G401.6 (cell line): Measurements from ENCODE around the gene FBXO34.
"Not testable (repeated sequence)": the region's sequence is repeated elsewhere in the genome, so short reads cannot be mapped to it uniquely, and the experiment has no call there.

ENCODE experiments used
- FAIRE-seq: peaks from 2 replicates; lab custom pipeline; 2012; peaks lifted over from hg19 to GRCh38; lab: Jason Lieb, UNC

Gene FBXO34

GRCh38 chr14:55348766-55349453 is 77.7 kb downstream of the FBXO34 start:
- FAIRE-seq = no peak

GRCh38 chr14:55349565-55349964 is 78.3 kb downstream of the FBXO34 start:
- no peak for FAIRE-seq

- FAIRE-seq = no peak
Measured at GRCh38 chr14:55350461-55350860, 79.2 kb downstream of the FBXO34 start.

GRCh38 chr14:55351111-55351510 is 79.9 kb downstream of the FBXO34 start:
- no peak for FAIRE-seq

- FAIRE-seq = no peak
Measured at GRCh38 chr14:55352201-55352600, 81.0 kb downstream of the FBXO34 start.

- FAIRE-seq = no peak
Measured at GRCh38 chr14:55353686-55354467, 82.7 kb downstream of the FBXO34 start.

GRCh38 chr14:55354500-55354899 is 83.3 kb downstream of the FBXO34 start:
- peak; percentile 46 for FAIRE-seq

GRCh38 chr14:55355922-55356321 is 84.7 kb downstream of the FBXO34 start:
- no peak for FAIRE-seq

- FAIRE-seq = no peak
Measured at GRCh38 chr14:55356913-55357312, 85.7 kb downstream of the FBXO34 start.

- no peak for FAIRE-seq
Measured at GRCh38 chr14:55359307-55359706, 88.1 kb downstream of the FBXO34 start.

- FAIRE-seq = no peak
Measured at GRCh38 chr14:55361190-55361589, 90.0 kb downstream of the FBXO34 start.

- FAIRE-seq = no peak
Measured at GRCh38 chr14:55366271-55366670, 95.0 kb downstream of the FBXO34 start.

- FAIRE-seq = no peak
Measured at GRCh38 chr14:55370883-55371455, 99.7 kb downstream of the FBXO34 start.

GRCh38 chr14:55372423-55372822 is 101.2 kb downstream of the FBXO34 start:
- FAIRE-seq = no peak

- FAIRE-seq = no peak
Measured at GRCh38 chr14:55372825-55373224, 101.6 kb downstream of the FBXO34 start.

GRCh38 chr14:55373784-55374705 is 102.8 kb downstream of the FBXO34 start:
- no peak for FAIRE-seq

- no peak for FAIRE-seq
Measured at GRCh38 chr14:55374771-55375170, 103.5 kb downstream of the FBXO34 start.

GRCh38 chr14:55377236-55377635 is 106.0 kb downstream of the FBXO34 start:
- no peak for FAIRE-seq

- FAIRE-seq = no peak
Measured at GRCh38 chr14:55381040-55381439, 109.8 kb downstream of the FBXO34 start.

GRCh38 chr14:55381561-55381960 is 110.3 kb downstream of the FBXO34 start:
- no peak for FAIRE-seq

GRCh38 chr14:55382483-55382882 is 111.3 kb downstream of the FBXO34 start:
- FAIRE-seq = no peak

GRCh38 chr14:55383056-55383466 is 111.8 kb downstream of the FBXO34 start:
- FAIRE-seq = not testable (repeated sequence)
